ENCODE results near the gene SHFL.

The SHFL gene

DNA sequence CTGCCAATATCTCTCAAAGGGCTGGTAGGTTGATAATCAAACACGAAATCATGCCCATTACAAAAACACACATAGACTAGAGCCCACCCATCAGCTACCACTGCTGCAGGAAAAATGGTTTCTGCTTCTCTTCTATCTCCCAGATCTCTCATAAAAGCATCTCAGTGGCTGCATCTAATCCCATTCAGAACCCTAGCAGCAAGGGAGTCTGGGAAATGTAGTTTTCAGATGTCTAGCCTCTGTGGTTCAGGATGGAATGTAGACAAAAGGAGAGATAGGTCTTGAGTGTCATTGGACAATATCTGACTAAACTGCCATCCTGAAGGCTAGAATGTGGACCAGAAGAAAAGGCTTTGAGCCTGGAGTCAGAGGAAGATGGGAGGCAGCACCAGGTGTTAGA is 40.7 kb upstream of the SHFL start:
- in situ Hi-C loops (cut with MboI; ENCODE audit: low sequenced_read_pairs, unreplicated experiment) = no loop called here
- TF ChIP-seq, protein P1, sequence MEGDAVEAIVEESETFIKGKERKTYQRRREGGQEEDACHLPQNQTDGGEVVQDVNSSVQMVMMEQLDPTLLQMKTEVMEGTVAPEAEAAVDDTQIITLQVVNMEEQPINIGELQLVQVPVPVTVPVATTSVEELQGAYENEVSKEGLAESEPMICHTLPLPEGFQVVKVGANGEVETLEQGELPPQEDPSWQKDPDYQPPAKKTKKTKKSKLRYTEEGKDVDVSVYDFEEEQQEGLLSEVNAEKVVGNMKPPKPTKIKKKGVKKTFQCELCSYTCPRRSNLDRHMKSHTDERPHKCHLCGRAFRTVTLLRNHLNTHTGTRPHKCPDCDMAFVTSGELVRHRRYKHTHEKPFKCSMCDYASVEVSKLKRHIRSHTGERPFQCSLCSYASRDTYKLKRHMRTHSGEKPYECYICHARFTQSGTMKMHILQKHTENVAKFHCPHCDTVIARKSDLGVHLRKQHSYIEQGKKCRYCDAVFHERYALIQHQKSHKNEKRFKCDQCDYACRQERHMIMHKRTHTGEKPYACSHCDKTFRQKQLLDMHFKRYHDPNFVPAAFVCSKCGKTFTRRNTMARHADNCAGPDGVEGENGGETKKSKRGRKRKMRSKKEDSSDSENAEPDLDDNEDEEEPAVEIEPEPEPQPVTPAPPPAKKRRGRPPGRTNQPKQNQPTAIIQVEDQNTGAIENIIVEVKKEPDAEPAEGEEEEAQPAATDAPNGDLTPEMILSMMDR (IDR thresholded peaks at IDR 0.05; ENCODE audit: borderline replicate concordance, control extremely low read depth, extremely low read depth, insufficient read depth, missing control alignments) = no peak
- no peak for DNase-seq (ENCODE audit: low spot score)

DNA sequence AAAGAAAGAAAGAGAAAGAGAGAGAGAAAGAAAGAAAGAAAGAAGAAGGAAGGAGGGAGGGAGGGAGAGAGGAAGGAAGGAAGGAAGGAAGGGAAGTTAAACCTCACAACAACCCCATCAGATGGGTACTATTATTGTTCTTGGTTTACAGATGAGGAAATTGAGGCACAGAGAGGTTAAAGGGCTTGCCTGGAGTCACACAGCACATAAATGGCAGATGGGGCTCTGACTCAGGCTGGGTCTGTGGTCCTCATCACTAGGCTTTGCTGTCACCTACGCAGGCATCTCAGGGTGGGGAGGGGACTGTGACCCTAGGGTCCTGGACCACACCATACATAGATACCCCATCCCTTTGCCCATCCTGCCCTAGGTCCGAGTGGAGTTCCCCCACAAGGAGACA is 36.5 kb upstream of the SHFL start:
- no peak for DNase-seq (ENCODE audit: low spot score)
- TF ChIP-seq, protein P1 (IDR thresholded peaks at IDR 0.05; ENCODE audit: borderline replicate concordance, control extremely low read depth, extremely low read depth, insufficient read depth, missing control alignments) = no peak
- in situ Hi-C loops (cut with MboI; ENCODE audit: low sequenced_read_pairs, unreplicated experiment) = no loop called here

DNA sequence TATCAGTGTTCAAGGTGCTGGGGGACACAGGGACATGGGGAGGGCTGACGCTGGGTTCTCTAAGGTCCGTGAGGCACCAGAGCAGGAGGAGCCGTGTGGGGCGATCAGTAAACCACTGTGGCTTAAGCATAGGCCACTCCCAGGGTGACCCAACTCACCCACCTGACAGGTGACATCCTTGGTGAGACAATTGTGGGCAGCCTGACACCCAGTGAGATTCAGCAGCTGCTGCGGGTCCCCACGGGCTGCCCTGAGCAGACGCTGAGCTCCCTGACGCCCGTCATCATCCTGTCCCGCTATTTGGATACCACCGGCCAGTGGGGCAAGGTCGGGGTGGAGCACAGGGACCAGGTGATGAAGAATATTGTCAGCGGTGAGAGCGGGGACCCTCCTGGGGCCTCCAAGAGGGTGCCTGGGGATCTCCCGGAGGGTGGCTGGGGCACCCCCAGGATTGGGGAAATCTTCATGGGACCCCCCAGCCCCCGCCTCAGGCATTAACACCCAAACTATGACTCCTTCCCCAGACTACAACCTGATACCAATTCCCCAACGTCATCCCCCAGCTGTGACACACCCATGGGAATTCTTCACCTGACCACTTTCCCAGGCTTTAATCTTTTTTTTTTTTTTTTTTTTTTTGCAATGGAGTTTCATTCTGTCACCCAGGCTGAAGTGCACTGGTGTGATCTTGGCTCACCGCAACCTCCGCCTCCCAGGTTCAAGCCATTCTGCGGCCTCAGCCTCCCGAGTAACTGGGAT is 33.3 kb upstream of the SHFL start:
- TF ChIP-seq, protein P1 (IDR thresholded peaks at IDR 0.05; ENCODE audit: borderline replicate concordance, control extremely low read depth, extremely low read depth, insufficient read depth, missing control alignments) = no peak
- in situ Hi-C loops (cut with MboI; ENCODE audit: low sequenced_read_pairs, unreplicated experiment) = no loop called here
- no peak for DNase-seq (ENCODE audit: low spot score)

DNA sequence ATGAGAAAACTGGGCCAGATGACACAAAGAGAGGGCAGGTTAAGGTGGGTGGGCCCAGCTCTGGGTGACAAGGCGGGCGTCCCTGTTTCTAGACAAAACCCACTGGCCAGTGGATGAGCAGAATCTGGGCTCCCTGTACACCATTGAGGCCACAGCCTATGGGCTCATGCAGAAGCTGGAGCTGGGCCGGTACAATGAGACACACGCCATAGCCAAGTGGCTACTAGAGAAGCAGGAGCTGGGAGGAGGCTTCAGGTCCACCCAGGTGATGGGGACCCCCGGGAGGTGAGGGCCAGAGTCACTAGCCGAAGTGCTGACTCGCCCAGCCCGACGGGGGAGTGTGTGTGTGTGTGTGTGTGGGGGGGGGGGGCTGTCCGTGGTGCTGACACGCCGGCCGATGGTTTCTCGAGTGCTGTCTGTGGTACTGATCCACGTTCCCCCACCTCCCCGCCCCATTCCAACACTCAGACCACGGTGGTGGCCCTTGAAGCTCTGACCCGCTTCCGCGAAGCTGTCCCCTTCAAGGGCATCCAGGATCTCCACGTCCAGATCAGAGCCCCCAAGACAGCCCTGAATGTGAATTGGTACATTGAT is 24.3 kb upstream of the SHFL start:
- TF ChIP-seq, protein P1 (IDR thresholded peaks at IDR 0.05; ENCODE audit: borderline replicate concordance, control extremely low read depth, extremely low read depth, insufficient read depth, missing control alignments) = no peak
- in situ Hi-C loops (cut with MboI; ENCODE audit: low sequenced_read_pairs, unreplicated experiment) = no loop called here
- DNase-seq (ENCODE audit: low spot score) = no peak

DNA sequence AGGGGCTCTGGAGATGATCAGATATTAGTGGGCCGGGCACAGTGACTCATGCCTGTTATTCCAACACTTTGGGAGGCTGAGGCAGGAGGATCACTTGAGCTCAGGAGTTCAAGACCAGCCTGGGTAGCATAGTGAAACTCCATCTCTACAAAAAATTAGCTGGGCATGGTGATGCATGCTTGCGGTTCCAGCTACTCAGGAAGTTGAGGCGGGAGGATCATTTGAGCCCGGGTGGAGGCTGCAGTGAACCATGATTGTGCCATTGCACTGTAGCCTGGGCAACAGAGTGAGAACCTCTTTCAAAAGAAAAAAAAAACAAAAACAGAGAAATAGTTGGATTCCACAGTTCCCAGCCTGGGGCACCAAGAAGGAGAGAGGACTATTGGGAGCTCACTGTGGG is 17.9 kb upstream of the SHFL start:
- in situ Hi-C loops (cut with MboI; ENCODE audit: low sequenced_read_pairs, unreplicated experiment) = no loop called here
- DNase-seq (ENCODE audit: low spot score) = no peak
- TF ChIP-seq, protein P1 (IDR thresholded peaks at IDR 0.05; ENCODE audit: borderline replicate concordance, control extremely low read depth, extremely low read depth, insufficient read depth, missing control alignments) = no peak

DNA sequence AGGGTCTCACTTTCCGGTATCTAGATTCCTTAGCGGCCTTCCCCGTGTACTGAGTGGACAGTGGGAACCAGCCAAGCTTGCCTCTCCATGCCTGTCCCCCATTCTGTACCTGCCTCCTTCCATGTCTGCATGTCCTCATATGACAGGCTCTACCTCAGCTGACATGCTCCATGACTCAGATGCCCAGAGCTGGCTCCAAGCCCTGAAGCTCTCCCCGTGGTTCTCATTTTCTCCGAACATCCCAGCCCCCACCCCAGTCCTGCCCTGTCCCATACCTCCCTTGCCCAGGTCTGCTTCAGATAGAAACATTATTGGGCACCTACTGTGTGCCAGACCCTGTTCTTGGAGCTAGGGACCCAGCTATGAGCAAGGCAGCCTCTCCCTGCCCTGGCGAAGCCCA is 17.1 kb upstream of the SHFL start:
- TF ChIP-seq, protein P1 (IDR thresholded peaks at IDR 0.05; ENCODE audit: borderline replicate concordance, control extremely low read depth, extremely low read depth, insufficient read depth, missing control alignments) = no peak

More for the DNA sequence above, 17.1 kb upstream of the SHFL start:
- DNase-seq (ENCODE audit: low spot score) = no peak
- in situ Hi-C loops (cut with MboI; ENCODE audit: low sequenced_read_pairs, unreplicated experiment) = no loop called here

Data from GM13976 (cell line).